Neuron (in vitro differentiated cells): ENCODE data around the gene NOP10.
A peak's percentile ranks its signal among the peaks of the same experiment; 100 is the strongest.
"Not testable (repeated sequence)": the region's sequence is repeated elsewhere in the genome, so short reads cannot be mapped to it uniquely, and the experiment has no call there.

Source experiments
- H2AFZ ChIP-seq: one replicate; pipeline ENCODE4 v1.6.1; 2013; ENCODE audit warnings: low read depth, mild to moderate bottlenecking, inconsistent platforms, low read length, moderate library complexity
- H3K27me3 ChIP-seq: one replicate; pipeline ENCODE4 v1.6.1; 2013; ENCODE audit warnings: low read length; ENCODE audit not compliant: insufficient read depth
- H3K36me3 ChIP-seq: one replicate; pipeline ENCODE4 v1.6.1; 2013; ENCODE audit warnings: low read length; ENCODE audit not compliant: insufficient read depth
- H3K4me1 ChIP-seq: one replicate; pipeline ENCODE4 v1.6.1; 2013; ENCODE audit warnings: low read length; ENCODE audit not compliant: insufficient read depth
- H3K4me3 ChIP-seq: 2 replicates; pipeline ENCODE4 v1.5.1; 2013; ENCODE audit warnings: mild to moderate bottlenecking, low read length, moderate library complexity
- H3K9me3 ChIP-seq: one replicate; pipeline ENCODE4 v1.6.1; 2013; ENCODE audit warnings: low read length

Gene NOP10

DNA sequence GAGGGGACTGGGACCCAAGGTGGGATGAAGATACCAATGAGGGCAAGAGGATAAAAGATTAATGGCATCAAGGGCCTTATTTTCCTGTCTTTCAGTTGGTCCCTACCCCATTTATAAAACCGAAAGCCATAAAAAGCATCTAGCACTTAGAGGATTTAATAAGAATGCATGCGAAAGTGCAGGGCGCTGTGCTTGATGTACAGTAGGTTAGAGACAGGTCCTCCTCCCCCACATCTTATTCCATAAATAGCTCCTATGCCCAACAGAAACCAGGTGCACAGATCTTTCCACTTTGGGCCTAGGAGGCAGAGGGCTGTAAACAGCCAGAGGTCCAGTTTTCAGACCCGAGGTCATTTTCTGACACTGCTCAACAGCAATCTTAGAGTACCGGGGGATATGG, 22.9 kb upstream of the NOP10 start:
- H3K27me3 ChIP-seq: no peaks in the 10 kb centered on the region
- peak overlapping the region; percentile 69 for H2AFZ ChIP-seq
- no peaks in the 10 kb centered on the region for H3K9me3 ChIP-seq
- peaks cover 7% of the 10 kb centered on the region for H3K36me3 ChIP-seq
- H3K4me1 ChIP-seq: peaks cover 15% of the 10 kb centered on the region
- peak overlapping the region; percentile 74 for H3K4me3 ChIP-seq

DNA sequence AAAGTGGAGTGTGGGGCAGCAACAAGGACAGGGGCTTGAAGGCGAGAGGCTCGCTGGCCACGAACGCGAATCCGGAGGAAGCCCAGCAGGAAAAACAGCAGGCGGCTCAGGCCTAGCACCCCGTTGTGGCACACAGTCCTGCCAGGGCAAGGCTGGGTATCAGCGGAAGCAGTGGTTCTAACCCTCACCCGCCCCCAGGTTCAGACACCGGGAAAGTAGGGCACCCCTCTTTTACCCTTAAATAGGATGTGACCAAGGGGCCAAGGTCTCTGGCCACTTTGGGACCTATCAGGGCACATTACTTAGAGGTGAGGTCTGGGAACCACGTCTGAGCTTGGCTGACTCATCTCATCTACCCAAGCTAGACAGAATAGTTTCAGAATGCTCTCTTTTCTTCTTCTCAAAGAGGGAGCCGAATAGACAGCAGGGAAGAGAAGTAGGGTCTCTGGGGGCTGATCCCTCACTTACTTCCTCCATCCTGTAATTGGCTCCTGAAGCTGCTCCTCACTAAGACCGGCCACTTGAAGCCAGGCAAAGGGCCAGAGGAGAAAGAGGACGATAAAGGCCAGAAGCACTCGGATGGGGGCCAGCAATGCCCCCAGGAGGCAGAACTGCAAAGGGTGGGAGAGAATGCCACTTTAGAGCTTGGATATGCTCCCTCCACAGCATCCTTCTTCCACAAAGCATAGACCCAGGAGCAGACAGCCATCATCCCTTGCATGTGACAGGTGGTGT, 22.3 kb upstream of the NOP10 start:
- H3K27me3 ChIP-seq: no peaks in the 10 kb centered on the region
- no peak overlapping the region for H2AFZ ChIP-seq
- H3K4me3 ChIP-seq: peak overlapping the region; percentile 74
- no peaks in the 10 kb centered on the region for H3K9me3 ChIP-seq
- H3K4me1 ChIP-seq: peaks cover 15% of the 10 kb centered on the region
- H3K36me3 ChIP-seq: peaks cover 7% of the 10 kb centered on the region

DNA sequence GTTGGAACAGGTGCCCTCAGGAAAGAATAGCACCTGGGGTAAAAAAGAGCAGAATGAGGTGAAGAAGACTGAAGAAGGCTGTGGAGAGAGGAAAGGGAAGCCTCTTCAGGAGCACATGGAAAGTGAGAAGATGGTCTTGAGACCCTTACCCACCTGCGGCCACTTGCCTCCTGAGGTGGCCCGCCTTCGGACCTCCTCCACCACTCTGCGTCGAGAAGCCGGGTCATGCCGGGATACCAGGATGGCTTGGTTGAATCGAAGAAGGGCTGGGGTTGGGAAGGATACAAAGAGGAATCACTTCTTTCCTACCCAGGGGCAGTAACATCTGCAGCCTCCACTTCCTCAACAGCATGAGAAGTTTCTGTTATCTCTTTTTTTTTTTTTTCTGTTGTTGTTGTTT, 21.1 kb upstream of the NOP10 start:
- Histone ChIP-seq H3K27me3 (no peaks in the 10 kb centered on the region), H2AFZ (no peak overlapping the region), H3K4me1 (peaks cover 15% of the 10 kb centered on the region), H3K36me3 (peaks cover 16% of the 10 kb centered on the region), H3K4me3 (no peak overlapping the region), H3K9me3 (no peaks in the 10 kb centered on the region)

DNA sequence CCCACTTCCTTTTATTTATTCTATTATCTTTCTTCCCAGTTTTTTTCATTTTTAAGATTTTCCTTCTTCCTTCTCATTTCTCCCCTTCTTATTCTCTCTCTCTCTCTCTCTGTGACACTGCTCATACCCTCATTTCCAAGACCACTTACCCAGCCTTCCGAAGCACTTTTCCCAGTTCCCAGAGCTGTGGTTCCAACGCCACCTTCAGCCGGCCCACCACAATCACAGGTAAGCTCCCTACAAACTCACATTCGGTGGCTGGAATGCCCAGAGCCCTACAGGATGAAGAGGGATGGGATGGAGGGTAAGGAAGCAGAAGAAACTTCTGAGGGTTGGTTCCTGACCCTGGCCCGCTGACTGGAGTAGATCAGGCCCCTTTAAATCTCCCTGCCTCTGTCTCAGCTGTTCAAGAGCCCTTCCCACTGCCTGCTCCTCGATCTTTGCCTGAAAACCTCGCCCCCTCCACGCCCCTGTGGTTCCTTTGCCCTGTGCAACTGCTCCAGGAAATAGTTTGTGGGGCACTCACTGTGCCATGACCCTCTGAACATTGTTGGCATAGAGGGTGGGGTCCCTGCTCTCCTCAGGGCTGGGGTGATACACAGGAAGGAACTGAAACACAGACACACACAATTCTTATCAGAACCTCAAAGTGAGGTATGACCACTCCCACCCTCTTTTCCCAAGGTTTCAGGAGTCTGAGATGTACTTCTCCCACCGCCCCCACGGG, 19.3 kb upstream of the NOP10 start:
- no peaks in the 10 kb centered on the region for H3K27me3 ChIP-seq
- peaks cover 9% of the 10 kb centered on the region for H3K4me1 ChIP-seq
- H3K4me3 ChIP-seq: no peak overlapping the region
- no peak overlapping the region for H2AFZ ChIP-seq
- peaks cover 18% of the 10 kb centered on the region for H3K36me3 ChIP-seq
- H3K9me3 ChIP-seq: no peaks in the 10 kb centered on the region

DNA sequence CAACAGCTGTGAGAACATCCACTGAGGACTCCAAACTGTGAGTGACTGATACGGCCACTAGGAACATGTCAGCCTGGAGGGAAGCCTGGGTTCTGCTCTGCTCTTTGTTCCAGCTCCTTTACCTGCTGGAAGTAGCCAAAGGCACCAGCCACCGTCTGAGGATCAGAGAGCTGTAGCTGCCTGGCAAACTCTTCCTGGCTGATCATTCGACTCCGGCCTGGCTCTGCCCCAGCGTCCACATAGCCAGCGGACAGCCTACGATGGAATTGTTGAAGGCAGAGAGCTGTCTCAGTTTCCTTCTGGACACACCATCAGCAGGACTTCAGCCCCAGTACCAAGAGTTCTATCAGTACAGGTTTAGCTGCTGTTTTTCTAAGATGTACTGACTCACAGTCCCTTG, 18.3 kb upstream of the NOP10 start:
- Histone ChIP-seq H3K4me3 (no peak overlapping the region), H2AFZ (no peak overlapping the region), H3K36me3 (peaks cover 18% of the 10 kb centered on the region), H3K27me3 (no peaks in the 10 kb centered on the region), H3K4me1 (peaks cover 8% of the 10 kb centered on the region), H3K9me3 (no peaks in the 10 kb centered on the region)

DNA sequence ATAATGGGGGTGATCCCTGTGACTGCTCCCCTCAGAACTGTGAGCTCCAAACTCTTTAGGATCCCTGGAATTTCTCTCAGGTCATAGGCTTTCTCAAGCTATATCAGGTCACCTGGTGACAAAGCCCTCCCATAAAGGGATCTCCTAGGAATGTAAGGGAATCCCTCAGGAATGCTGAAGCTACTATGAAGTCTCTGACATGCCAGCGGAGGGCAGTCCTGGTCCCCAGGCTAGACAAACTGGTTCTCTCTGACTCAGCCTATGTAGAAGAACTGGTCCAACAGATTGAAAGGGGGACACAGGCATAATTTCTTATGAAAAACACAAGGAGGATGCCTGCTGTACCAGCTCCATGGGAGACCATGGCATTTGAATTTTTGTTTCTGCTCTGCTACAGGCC, 17.4 kb upstream of the NOP10 start:
- H3K36me3 ChIP-seq: peaks cover 20% of the 10 kb centered on the region
- no peak overlapping the region for H2AFZ ChIP-seq
- no peaks in the 10 kb centered on the region for H3K9me3 ChIP-seq
- H3K27me3 ChIP-seq: no peaks in the 10 kb centered on the region
- H3K4me1 ChIP-seq: no peaks in the 10 kb centered on the region
- no peak overlapping the region for H3K4me3 ChIP-seq

DNA sequence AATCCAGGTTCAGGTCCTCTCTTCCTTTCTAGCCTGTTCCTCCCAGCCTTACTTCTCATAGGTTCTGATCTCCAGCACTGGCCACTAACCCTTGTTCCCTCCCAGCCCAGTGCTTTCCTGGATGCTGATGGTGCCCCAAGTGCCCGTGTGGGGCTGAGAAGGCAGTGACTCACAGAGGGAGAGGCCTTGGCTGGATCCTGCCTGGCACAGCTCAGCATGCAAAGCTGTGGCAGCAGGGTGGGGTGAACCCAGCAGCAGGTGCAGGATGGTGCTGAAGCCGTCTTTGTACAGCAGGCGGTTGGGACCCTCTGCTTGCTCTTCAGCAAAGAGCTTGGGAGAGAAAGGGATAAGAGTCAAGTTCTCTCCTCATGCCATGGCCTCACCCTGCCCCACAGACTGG, 16.5 kb upstream of the NOP10 start:
- Histone ChIP-seq H3K36me3 (peaks cover 20% of the 10 kb centered on the region), H2AFZ (no peak overlapping the region), H3K4me3 (no peak overlapping the region), H3K4me1 (no peaks in the 10 kb centered on the region), H3K9me3 (no peaks in the 10 kb centered on the region), H3K27me3 (no peaks in the 10 kb centered on the region)

DNA sequence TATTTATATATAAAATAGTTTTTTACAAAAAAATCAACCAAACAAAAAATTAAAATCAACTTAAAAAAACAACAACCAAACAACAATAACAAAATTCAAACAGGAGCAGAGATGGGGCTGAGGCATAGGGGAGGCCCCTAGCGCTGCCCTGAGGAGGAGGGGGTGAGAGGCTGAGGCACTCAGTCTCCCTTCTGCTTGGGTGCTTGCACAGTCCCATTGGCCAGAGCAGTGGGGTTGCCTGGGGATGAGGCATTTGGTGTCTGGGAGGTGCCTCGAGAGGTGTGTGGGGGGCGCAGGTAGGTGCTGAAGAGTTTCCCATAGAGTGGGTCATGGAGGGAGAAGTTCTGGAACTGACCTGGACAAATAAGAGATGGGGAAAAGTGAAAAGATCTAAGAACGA, 16.0 kb upstream of the NOP10 start:
- no peaks in the 10 kb centered on the region for H3K9me3 ChIP-seq
- no peaks in the 10 kb centered on the region for H3K4me1 ChIP-seq
- H2AFZ ChIP-seq: no peak overlapping the region
- H3K36me3 ChIP-seq: peaks cover 18% of the 10 kb centered on the region
- H3K27me3 ChIP-seq: no peaks in the 10 kb centered on the region
- H3K4me3 ChIP-seq: no peak overlapping the region

DNA sequence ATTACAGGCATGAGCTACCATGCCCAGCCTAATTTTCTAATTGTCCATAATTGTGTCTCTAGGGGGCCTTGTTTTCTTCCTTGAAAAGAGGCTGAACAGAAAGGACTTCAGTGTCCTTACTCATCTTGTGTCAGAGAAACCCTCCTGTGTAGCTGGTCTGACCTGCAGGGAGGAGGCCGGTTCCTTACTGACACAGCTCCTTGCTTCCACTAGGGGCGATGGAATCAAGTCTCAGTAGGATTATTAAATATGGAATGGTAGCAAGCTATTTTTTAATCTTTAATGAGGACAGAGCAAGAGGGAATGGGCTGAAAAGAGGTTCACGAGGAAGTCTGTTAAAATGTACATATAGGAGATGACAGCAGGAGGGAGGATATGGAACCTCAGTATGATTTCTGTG, 15.4 kb upstream of the NOP10 start:
- Histone ChIP-seq H3K36me3 (peaks cover 17% of the 10 kb centered on the region), H3K4me3 (no peak overlapping the region), H3K4me1 (no peaks in the 10 kb centered on the region), H3K9me3 (no peaks in the 10 kb centered on the region), H2AFZ (no peak overlapping the region), H3K27me3 (no peaks in the 10 kb centered on the region)

DNA sequence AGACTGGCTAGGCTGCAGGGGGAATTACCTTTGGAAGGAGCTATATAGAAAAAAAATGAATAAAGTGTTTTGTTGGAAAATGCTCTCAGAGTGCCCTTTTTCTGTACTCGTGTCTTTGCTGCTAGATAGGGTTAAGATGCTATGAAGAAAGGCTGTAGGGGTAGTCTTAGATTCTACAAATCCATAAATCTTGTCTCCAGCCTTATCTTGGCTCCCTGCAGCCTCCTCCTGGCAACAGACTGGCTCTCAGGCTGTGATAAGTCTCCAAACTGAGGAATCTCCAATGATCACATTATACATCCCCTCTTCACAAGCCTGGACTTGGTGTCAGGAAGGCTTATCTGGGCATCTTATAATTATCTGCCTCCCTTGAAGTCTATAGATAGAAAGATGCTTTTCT, 14.7 kb upstream of the NOP10 start:
- Histone ChIP-seq H3K4me3 (no peak overlapping the region), H3K27me3 (no peaks in the 10 kb centered on the region), H3K4me1 (no peaks in the 10 kb centered on the region), H2AFZ (no peak overlapping the region), H3K36me3 (peaks cover 15% of the 10 kb centered on the region), H3K9me3 (no peaks in the 10 kb centered on the region)

DNA sequence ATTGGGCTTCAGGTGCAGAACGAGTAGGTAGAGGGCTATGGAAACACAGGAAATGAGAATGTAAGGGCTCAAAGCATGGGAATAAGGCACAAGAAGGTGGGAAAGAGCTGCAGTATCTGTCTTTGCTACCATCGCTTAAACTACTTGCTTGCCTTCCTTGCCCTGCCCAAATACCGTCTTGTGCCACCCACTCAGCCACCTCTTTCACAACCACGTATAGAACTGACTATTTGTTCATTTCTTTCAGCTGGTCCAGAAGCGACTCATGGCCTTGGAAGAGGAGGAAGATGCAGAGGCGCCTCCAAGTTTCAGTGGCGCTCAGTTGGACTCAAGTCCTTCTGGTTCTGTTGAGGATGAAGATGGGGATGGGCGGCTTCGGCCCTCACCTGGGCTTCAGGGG, 12.3 kb upstream of the NOP10 start:
- Histone ChIP-seq H3K27me3 (no peaks in the 10 kb centered on the region), H3K4me1 (no peaks in the 10 kb centered on the region), H3K36me3 (peaks cover 13% of the 10 kb centered on the region), H2AFZ (no peak overlapping the region), H3K4me3 (no peak overlapping the region), H3K9me3 (no peaks in the 10 kb centered on the region)

DNA sequence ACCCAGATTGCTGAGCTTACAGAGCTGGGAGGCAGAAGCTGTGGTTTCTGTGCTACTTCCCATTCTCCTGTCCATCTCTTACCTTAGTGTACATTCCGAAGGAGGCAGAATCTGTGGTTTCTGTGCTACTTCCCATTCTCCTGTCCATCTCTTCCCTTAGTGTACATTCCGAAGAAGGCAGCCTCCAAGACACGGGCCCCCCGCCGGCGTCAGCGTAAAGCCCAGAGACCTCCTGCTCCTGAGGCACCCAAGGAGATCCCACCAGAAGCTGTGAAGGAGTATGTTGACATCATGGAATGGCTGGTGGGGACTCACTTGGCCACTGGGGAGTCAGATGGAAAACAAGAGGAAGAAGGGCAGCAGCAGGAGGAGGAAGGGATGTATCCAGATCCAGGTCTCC, 11.3 kb upstream of the NOP10 start:
- no peak overlapping the region for H3K4me3 ChIP-seq
- H3K36me3 ChIP-seq: peaks cover 7% of the 10 kb centered on the region
- H3K4me1 ChIP-seq: no peaks in the 10 kb centered on the region
- H3K27me3 ChIP-seq: no peaks in the 10 kb centered on the region
- H2AFZ ChIP-seq: no peak overlapping the region
- H3K9me3 ChIP-seq: no peaks in the 10 kb centered on the region

DNA sequence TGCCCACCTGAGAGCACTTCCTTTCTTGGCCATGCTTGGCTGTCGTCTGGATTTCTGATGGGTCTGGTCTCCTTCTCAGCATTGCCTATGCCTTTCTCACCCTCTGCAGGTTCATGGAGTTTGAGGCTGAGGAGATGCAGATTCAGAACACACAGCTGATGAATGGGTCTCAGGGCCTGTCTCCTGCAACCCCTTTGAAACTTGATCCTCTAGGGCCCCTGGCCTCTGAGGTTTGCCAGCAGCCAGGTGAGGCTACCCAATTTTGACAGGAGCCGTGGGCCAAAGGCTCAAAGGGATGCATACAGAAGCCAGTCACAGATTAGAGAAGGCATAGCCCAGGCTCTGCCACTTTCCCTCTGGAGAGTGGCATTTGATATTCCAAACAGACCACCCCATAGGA, 10.7 kb upstream of the NOP10 start:
- H3K4me1 ChIP-seq: no peaks in the 10 kb centered on the region
- H3K27me3 ChIP-seq: no peaks in the 10 kb centered on the region
- H2AFZ ChIP-seq: no peak overlapping the region
- no peak overlapping the region for H3K4me3 ChIP-seq
- H3K9me3 ChIP-seq: no peaks in the 10 kb centered on the region
- peaks cover 2% of the 10 kb centered on the region for H3K36me3 ChIP-seq

DNA sequence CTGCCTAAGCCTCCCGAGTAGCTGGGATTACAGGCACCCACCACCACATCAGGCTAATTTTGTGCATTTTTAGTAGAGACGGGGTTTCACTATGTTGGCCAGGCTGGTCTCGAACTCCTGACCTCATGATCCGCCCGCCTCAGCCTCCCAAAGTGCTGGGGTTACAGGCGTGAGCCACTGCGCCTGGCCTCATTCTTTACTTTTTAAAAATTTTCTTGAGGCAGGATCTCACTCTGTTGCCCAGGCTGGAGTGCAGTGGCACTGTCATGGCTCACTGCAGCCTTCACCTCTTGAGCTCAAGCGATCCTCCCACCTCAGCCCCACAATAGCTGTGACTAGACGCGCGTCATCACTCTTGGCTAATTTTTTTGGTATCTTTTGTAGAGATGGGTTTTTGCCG, 10.1 kb upstream of the NOP10 start:
- not testable (repeated sequence) for H2AFZ ChIP-seq, H3K36me3 ChIP-seq, H3K4me3 ChIP-seq, H3K4me1 ChIP-seq, H3K9me3 ChIP-seq, H3K27me3 ChIP-seq
